Adipocyte (in vitro differentiated cells): Measurements from ENCODE around the gene PRKN.

ENCODE experiments used
- DNase-seq: peaks from one replicate; pipeline ENCODE4 v3.0.0-alpha.2; 2015; ENCODE audit warnings: low read depth
- H3K27me3 ChIP-seq: replicated peaks from 2 replicates; pipeline ENCODE4 v1.7.0; 2013; ENCODE audit warnings: mild to moderate bottlenecking, low read length, moderate library complexity; ENCODE audit not compliant: control insufficient read depth, insufficient read depth
- H3K36me3 ChIP-seq: 2 replicates; pipeline ENCODE4 v1.7.0; 2013; ENCODE audit warnings: low read length, mild to moderate bottlenecking, moderate library complexity; ENCODE audit not compliant: control insufficient read depth, insufficient read depth, severe bottlenecking
- H3K4me1 ChIP-seq: 2 replicates; pipeline ENCODE4 v1.7.0; 2013; ENCODE audit warnings: mild to moderate bottlenecking, low read length, moderate library complexity; ENCODE audit not compliant: control insufficient read depth, insufficient read depth
- H3K4me3 ChIP-seq: 2 replicates; pipeline ENCODE4 v1.7.0; 2013; ENCODE audit warnings: mild to moderate bottlenecking, low read length, moderate library complexity
- H3K9ac ChIP-seq: 2 replicates; pipeline ENCODE4 v1.7.0; 2013; ENCODE audit warnings: mild to moderate bottlenecking, low read length, moderate library complexity
- H3K9me3 ChIP-seq: 2 replicates; pipeline ENCODE4 v1.7.0; 2013; ENCODE audit warnings: mild to moderate bottlenecking, low read length, moderate library complexity; ENCODE audit not compliant: control insufficient read depth

Gene PRKN

GRCh38 chr6:162727322-162728182, at the start of gene PRKN, which contains the start of gene PACRG:
Gene PRKN (minus strand): TSS chr6:162727766.
Gene PACRG (plus strand): TSS chr6:162727974.
- H3K4me3 ChIP-seq: peak within 1 kb of the TSS; percentile 91
- peak within 1 kb of the TSS; percentile 91 for H3K9ac ChIP-seq
- no peaks in the 10 kb centered on the region for H3K36me3 ChIP-seq
- no peaks in the 10 kb centered on the region for H3K27me3 ChIP-seq
- DNase-seq: peak; percentile 99
- H3K4me1 ChIP-seq: peaks cover 8% of the 10 kb centered on the region
- peaks cover 8% of the 10 kb centered on the region for H3K9me3 ChIP-seq

- Histone ChIP-seq H3K9me3 (peaks cover 7% of the 10 kb centered on the region), H3K36me3 (no peaks in the 10 kb centered on the region), H3K4me3 (no peak overlapping the region), H3K4me1 (no peaks in the 10 kb centered on the region), H3K9ac (no peak overlapping the region), H3K27me3 (no peaks in the 10 kb centered on the region)
- no peak for DNase-seq
Measured at GRCh38 chr6:162777091-162777490, 49.5 kb upstream of the PRKN start.

- no peaks in the 10 kb centered on the region for H3K27me3 ChIP-seq
- no peak for DNase-seq
- no peak overlapping the region for H3K9ac ChIP-seq
- H3K9me3 ChIP-seq: no peaks in the 10 kb centered on the region
- no peaks in the 10 kb centered on the region for H3K4me1 ChIP-seq
- no peak overlapping the region for H3K4me3 ChIP-seq
- H3K36me3 ChIP-seq: no peaks in the 10 kb centered on the region
Measured at GRCh38 chr6:162773996-162774395, 46.4 kb upstream of the PRKN start.

- Histone ChIP-seq H3K9me3 (no peaks in the 10 kb centered on the region), H3K36me3 (no peaks in the 10 kb centered on the region), H3K27me3 (no peaks in the 10 kb centered on the region), H3K9ac (no peak overlapping the region), H3K4me3 (no peak overlapping the region), H3K4me1 (no peaks in the 10 kb centered on the region)
- no peak for DNase-seq
Measured at GRCh38 chr6:162772466-162772865, 44.9 kb upstream of the PRKN start.

GRCh38 chr6:162770955-162771354, 43.4 kb upstream of the PRKN start:
- Histone ChIP-seq H3K9ac (no peak overlapping the region), H3K9me3 (no peaks in the 10 kb centered on the region), H3K27me3 (no peaks in the 10 kb centered on the region), H3K36me3 (no peaks in the 10 kb centered on the region), H3K4me3 (no peak overlapping the region), H3K4me1 (no peaks in the 10 kb centered on the region)
- DNase-seq: no peak

- no peaks in the 10 kb centered on the region for H3K9me3 ChIP-seq
- no peak overlapping the region for H3K4me3 ChIP-seq
- no peak for DNase-seq
- no peaks in the 10 kb centered on the region for H3K4me1 ChIP-seq
- no peaks in the 10 kb centered on the region for H3K36me3 ChIP-seq
- H3K9ac ChIP-seq: no peak overlapping the region
- no peaks in the 10 kb centered on the region for H3K27me3 ChIP-seq
Measured at GRCh38 chr6:162770136-162770535, 42.6 kb upstream of the PRKN start.

- H3K4me1 ChIP-seq: no peaks in the 10 kb centered on the region
- H3K4me3 ChIP-seq: no peak overlapping the region
- no peaks in the 10 kb centered on the region for H3K9me3 ChIP-seq
- H3K36me3 ChIP-seq: no peaks in the 10 kb centered on the region
- DNase-seq: no peak
- H3K9ac ChIP-seq: no peak overlapping the region
- H3K27me3 ChIP-seq: no peaks in the 10 kb centered on the region
Measured at GRCh38 chr6:162753775-162754174, 26.2 kb upstream of the PRKN start.

- no peaks in the 10 kb centered on the region for H3K36me3 ChIP-seq
- H3K9me3 ChIP-seq: no peaks in the 10 kb centered on the region
- H3K4me1 ChIP-seq: no peaks in the 10 kb centered on the region
- DNase-seq: no peak
- no peak overlapping the region for H3K4me3 ChIP-seq
- H3K9ac ChIP-seq: no peak overlapping the region
- H3K27me3 ChIP-seq: no peaks in the 10 kb centered on the region
Measured at GRCh38 chr6:162751211-162751859, 23.8 kb upstream of the PRKN start.

GRCh38 chr6:162750776-162751175, 23.2 kb upstream of the PRKN start:
- DNase-seq: no peak
- no peaks in the 10 kb centered on the region for H3K27me3 ChIP-seq

GRCh38 chr6:162736961-162737360, 9.4 kb upstream of the PRKN start:
- no peak for DNase-seq
- Histone ChIP-seq H3K9me3 (no peaks in the 10 kb centered on the region), H3K4me3 (no peak overlapping the region), H3K27me3 (no peaks in the 10 kb centered on the region), H3K9ac (no peak overlapping the region), H3K4me1 (no peaks in the 10 kb centered on the region), H3K36me3 (no peaks in the 10 kb centered on the region)

More at GRCh38 chr6:162750776-162751175, 23.2 kb upstream of the PRKN start:
- Histone ChIP-seq H3K4me3 (no peak overlapping the region), H3K4me1 (no peaks in the 10 kb centered on the region), H3K9me3 (no peaks in the 10 kb centered on the region), H3K9ac (no peak overlapping the region), H3K36me3 (no peaks in the 10 kb centered on the region)

- no peaks in the 10 kb centered on the region for H3K4me1 ChIP-seq
- H3K4me3 ChIP-seq: no peak overlapping the region
- no peak for DNase-seq
- H3K36me3 ChIP-seq: no peaks in the 10 kb centered on the region
- H3K27me3 ChIP-seq: no peaks in the 10 kb centered on the region
- H3K9ac ChIP-seq: no peak overlapping the region
- H3K9me3 ChIP-seq: peaks cover 8% of the 10 kb centered on the region
Measured at GRCh38 chr6:162733489-162733888, 5.9 kb upstream of the PRKN start.
